NOMO-1 (cell line): ENCODE measurements around the gene MAPK8.
"Not testable (repeated sequence)": the region's sequence is repeated elsewhere in the genome, so short reads cannot be mapped to it uniquely, and the experiment has no call there.

ENCODE experiments used
- DNase-seq, 2 experiments: peaks; one replicate each; lab custom pipeline; 2025; ENCODE audit not compliant: unreplicated experiment in 2 of 2; lab: John Stamatoyannopoulos, UW

The MAPK8 gene

DNA sequence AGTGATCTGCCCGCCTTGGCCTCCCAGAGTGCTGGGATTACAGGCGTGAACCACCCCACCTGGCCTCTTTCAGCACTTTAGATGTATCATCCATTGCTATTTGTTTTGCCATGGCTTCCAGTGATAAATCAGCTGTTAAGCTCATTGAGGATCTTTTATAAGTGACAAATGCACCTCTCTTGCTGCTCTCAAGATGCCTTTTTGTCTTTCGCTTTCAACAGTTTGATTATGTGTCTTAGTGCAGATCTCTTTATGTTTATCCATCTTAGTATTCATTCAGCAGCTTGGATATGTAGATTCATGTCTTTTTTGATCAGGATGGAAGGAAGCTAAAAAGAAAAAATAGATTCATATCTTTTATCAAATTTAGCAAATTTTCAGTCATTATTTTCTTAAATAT lies 105.6 kb downstream of the MAPK8 start:
- DNase-seq: no peak

DNA sequence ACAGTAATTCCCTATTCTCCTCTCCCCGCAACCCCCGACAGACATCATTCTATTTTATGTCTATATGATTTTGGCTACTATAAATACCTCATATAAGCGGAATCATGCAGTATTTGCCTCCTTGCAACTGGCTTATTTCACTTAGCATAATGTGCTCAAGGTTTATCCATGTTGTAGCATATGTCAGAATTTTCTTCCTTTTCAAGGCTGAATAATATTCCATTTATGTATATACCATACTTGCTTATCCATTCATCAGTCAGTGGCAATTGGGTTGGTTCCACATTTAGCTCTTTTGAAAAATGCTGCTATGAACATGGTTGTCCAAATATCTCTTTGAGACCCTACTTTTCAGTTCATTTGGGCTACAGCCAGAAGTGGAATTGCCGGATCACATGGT lies 106.5 kb downstream of the MAPK8 start:
- no peak for DNase-seq

DNA sequence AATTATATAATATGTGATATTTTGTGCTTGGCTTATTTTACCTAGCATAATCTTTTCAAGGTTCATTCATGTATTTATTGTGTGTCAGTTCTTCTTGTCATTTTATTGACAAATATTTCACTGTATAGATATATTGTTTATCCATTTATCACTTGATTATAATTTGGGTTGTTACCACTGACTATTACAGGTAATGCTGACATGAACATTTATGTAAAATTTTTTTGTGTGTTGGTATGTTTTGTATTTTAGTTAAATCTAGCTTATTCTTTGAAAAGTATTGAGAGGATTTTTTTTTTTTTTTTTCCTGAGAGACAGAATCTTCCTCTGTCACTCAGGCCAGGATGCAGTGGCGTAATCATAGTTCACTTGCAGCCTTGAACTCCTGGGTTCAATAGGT lies 107.7 kb downstream of the MAPK8 start:
- DNase-seq: no peak

DNA sequence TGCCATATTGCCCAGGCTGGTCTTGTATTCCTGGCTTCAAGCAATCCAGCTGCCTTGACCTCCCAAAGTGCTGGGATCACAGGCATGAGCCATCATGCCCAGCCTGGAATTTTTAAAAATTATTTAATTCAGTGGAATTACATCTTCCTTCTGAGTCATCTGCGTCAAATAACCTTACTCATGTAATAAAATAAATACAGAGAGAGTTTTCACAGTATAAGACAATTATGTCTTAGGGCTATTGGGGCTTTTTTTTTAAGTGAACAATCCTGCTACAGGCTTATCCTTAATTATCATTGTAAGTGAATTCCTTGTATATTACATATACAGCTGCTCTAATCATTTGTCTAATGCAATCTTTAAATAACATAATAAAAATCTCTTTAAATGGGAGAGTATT lies 108.3 kb downstream of the MAPK8 start:
- no peak for DNase-seq

DNA sequence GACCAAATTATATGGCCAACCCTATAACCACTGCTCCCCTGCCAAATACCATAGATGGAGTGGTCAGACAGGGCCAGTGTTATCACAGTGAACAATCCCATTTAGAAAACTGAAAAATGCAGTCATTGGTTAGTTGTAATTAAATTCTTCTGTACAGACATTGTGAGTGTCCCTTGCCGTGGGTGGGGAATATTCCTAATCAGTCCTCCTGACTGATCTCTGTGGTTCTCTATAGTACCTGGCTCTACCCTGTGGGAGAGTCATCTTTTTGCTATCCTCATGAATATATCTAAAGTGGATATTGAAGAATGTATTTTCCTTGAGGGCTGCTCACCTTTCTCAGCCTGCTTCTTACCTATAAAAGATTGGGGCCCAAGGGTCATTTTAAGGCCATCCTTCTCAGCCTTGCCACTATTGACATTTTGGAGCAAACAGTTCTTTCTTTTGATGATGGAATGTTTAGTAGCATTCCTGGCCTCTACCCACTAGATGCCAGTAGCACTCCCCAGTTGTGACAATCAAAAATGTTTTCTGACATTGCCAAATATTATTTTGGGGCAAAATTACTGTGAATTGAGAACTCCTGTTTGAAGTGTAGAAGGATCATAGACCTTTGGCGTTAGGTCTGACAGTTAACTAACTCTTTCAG lies 110.2 kb downstream of the MAPK8 start:
- DNase-seq: no peak

DNA sequence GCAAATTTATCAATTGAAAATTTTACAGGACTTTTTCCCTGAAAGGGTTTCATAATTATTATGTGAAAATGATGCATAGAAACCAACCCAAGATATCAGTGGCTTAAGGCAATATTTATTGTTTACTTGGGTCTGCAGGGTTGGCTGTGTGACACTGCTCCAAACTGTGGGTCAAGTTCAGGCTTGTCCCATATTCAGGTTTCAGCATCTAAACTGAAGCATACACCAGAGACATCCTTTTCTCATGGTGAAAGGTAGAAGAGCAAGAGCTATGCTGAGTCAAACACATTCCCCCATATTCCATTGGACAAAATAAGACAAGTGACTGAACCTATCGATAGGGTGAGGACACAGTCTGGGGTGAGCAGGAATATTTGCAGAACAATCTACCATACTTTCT lies 110.9 kb downstream of the MAPK8 start:
- no peak for DNase-seq

DNA sequence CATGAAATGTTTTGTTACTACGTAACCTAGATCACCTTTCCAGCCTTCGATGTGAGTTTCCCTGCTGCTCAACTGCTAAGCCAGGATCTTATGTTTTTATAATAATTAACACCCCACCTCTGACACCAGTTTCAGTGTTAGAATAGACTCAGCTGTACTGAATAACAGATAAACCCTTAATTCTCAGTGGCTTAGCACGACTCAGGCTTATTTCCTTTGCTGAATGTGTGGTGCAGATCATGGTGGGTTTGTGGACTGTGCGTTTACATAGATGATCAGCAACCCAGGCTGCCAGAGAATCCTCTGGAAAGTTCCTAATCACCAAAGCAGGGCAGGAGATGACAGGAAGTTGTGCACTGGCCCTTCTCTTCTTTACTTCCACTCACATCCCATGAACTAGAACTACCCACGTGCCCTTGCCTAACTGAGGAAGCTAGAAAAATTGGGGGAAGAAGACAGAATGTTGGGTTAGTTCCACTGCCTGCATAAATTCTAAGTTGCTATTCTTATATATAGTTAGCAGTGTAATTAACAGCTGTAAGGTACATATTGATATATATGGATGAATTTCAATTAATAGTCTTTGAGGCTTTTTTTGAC lies 111.8 kb downstream of the MAPK8 start:
- no peak for DNase-seq

DNA sequence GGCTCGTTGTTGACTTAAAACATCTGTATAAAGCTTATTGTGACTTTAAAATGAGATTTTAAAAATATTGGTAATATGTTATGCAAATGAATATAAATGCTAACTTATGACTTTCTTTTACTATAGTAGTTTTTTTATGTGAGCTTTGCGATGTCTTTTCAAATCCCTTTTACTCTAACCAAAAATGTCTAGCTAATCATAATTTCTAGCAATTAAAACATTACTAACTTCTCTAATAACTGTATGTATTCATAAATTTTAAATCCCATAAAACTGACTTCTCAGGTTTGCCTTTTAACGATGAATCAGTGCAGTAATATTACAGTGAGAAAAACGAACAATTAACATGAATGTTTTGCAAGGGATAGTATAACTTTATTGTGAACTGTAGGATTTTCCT lies 113.2 kb downstream of the MAPK8 start:
- DNase-seq: no peak

DNA sequence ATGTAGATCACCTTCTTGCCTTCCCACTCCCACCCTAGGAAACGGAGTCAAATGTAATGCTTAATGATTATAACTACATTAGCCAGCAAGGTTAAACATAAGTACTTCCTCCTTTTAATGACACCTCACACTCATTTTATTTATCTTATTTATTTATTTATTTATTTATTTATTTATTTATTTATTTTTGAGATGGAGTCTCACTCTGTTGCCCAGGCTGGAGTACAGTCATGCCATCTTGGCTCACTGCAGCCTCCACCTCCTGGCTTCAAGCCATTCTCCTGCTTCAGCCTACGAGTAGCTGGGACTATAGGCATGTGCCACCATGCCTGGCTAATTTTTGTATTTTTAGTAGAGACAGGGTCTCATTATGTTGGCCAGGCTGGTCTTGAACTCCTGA lies 115.4 kb downstream of the MAPK8 start:
- not testable (repeated sequence) for DNase-seq

DNA sequence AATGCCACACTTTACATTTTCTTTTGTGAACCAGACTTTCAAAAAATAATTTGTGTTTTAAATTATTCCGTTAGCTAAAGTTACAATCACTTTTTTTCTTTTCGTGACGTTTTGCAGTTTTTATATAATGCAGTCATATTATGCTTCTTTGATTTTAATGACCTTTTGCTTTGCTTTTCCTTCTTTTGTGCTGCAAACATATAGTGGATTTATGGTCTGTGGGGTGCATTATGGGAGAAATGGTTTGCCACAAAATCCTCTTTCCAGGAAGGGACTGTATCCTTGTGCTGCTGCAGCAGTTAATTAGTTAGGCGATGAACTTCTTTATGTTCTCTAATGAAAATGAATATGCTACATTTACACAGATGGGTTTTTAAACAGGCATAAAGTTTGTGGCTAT lies 117.4 kb downstream of the MAPK8 start:
- DNase-seq: no peak

DNA sequence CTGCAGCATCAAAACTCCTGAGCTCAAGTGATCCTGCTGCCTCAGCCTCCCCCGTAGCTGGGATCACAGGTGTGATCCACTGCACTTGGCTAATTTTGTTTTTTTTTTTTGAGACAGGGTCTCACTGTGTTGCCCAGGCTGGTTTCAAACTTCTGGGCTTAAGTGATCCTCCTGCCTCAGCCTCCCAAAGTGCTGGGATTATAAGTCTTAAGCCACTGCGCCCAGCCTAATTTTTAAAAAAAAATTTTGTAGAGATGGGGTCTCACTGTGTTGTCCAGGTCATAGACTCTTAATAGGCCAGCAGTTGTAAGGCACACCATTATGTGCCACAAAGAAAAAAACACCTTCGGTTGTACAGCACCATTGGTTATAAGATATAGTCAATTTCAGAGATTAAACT lies 122.4 kb downstream of the MAPK8 start:
- no peak for DNase-seq

DNA sequence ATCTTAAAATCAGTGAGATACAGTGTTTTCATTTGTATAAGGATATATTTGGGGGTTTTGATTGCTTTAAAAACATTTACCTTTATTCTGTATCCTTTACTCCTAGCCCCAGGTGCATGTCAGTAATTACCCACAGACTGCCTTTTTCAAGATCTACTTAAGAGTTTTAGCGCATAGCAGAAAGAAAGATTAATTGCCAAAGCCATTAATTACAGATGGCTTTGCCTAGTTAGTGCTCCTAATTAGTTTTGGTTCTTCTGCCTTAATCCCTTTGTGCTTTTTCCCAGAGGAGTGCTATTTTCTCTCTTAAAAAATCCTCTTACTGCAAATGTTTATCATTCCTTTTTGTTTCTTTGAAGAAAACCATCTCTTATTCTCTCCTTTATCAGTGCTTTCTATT lies 122.8 kb downstream of the MAPK8 start:
- DNase-seq: no peak

DNA sequence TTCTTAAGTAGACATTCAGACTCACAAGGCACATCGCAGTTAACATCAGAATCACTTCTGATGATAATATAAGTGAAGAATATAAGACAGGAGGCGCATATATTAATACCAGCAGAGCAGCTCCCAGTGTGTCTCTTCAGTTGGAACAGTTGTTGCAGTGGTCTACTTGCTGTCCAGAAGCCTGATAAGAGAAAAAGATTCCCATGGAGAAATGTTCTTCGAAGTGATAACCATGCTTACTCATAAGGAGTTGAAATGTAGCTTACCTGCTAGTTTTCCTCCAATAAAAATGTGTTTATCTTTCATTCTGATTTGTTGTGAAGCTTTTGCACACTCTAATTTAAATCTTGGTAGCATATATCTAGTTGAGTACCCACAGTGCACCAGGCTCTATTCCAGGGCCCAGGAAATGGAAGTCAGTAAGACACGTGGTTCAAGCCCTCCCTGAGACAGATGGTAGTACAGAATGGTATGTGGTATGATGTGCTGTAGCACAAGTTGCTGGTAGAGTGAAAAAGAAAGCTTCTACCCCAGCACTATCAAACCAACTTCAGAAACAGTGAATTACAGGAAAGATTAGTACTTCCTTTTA lies 124.0 kb downstream of the MAPK8 start:
- no peak for DNase-seq

DNA sequence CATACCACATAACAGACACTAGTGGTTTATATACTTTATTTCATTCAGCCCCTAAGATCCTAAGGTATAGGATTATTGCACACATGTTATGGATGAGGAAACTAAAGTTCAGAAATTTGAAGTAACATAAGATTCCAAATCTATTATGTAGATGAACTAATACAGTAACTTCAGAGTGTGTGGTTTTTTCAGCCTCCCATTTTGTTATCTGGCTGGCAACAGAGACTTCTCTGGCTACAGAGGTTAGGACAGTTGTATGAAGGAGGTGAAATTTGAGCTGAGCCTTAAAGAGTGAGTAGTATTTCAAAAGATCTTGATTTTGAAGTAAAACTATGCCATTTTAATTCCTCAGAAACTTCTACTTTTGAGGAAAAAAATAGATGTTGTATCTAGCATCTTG lies 125.4 kb downstream of the MAPK8 start:
- DNase-seq: no peak

DNA sequence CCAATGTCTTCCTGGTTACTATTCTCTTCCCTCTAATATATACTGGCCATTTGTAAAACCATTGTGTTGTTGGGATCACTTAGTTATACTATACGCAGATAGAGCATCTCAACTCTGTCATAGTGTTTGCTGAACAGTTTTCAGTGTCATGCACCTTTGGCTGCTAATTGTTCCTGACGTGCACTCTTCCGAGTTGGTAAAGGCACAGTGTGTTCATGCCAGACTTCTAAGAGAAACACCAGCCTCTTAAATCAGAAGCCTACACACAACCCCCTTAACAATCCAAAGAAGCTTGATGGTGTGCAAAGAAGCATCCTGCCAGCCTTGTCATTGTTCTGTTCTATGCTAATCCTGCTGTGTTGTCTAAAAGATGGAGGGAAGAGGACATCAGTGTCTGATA lies 131.1 kb downstream of the MAPK8 start:
- DNase-seq: no peak

DNA sequence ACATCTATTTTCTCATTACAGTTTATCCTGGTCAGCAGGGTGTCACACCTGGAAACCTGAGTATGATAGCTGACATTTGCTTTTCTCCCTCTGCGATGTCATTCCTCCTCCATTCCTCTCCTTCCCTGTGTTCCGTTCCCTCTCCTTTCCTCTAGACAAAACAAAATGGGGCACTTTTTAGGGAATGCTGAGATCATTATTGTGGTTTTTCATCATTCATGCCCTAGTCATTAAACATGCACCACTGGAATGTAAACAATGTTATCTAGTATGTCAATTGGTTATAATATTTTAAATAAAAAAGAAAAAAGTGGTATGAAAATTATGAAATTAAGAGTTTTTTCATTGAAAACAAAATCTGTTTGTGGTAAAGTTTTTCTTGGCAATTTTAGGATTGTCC lies 132.6 kb downstream of the MAPK8 start:
- DNase-seq: no peak

DNA sequence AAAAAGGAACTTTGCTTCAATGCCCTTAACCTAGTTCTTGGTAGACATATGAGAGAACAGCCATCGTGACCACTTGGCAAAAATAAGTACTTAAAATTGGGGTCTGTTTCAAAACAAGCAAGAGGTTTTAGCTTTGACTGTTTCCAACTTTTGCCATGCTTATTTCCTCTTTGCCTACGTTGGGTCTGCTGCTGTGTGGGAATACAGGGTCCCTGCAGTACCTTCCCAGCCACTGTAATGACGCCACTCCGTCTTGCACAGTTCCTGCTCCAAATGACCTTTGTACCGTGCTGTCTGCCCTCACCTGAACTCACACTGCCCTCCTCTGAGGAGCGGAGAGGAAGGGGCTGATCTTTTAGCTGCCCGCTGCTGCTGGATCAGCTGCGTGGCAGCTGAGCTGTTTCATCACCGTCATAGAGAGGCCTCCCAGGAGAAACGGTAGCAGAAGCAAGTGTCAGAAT lies 133.1 kb downstream of the MAPK8 start:
- DNase-seq: peak; percentile 25 to 50

DNA sequence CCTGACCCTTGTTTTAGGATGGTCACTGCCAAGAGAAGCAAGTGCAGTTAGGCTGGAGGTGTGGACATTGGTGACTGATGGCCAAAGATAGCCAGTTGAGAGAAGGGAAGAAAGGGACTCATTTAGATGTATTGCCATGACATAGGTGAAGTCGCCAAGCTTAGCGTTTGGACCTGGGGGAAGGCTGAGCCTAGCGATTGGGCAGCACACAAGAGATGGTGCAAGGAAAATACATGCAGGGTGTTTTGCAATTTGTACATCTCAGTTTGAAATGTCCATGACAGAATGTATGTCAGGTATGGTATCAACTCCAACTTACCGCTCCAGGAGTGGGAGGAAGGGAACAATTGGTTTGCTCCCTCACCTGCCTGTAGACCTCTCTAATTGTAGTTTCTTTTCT lies 134.3 kb downstream of the MAPK8 start:
- no peak for DNase-seq

DNA sequence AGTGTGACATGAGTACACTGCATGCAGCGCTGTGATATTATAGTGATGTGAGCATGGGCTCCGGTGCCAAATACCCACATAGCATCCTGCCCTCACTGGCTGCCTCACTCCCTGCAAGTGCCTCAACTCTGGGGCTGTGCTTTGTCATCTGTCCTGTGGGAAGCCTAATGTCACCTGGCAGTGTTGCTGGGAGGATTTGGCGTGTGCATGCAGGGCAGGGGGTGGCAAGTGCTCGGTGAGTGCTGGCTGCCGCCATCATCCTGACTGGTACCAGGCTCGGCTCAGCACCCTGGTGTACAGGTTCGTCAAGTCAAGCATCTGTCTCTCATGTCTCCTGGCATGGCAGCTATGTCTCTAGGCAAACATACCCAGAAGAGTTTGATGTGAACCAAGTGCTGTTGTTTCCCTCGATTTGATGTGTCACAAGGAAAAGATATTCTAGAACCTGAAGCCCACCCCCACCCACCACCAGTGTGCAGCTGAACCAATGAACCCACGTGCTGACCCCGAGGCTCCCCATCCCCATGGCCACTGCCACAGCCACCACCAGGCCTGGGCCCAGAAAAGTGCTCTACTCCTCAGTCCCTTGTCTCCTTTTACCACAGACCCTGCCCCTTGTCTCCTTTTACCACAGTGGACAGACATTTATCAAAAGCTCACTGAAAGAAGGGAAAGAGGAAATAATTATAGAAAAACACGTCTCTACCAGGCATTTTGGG lies 135.8 kb downstream of the MAPK8 start:
- no peak for DNase-seq

DNA sequence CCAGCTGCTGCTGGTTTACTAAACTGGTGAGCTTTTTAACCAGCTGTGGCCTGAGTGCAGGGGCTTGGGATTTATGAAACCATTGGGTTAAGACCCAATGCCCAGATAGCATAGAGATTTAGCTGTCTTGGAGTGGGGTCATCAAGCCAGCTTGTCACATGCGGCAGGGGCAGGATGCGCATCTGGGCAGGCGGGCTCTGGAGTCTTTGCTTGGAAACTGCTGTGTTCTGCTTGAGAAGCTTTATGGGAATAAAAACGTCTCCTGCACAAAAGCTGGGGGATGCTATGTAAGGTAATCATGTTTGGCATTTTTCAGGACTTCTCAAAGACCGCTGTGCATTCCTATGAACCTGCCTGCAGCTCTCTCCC lies 136.3 kb downstream of the MAPK8 start:
- no peak for DNase-seq

DNA sequence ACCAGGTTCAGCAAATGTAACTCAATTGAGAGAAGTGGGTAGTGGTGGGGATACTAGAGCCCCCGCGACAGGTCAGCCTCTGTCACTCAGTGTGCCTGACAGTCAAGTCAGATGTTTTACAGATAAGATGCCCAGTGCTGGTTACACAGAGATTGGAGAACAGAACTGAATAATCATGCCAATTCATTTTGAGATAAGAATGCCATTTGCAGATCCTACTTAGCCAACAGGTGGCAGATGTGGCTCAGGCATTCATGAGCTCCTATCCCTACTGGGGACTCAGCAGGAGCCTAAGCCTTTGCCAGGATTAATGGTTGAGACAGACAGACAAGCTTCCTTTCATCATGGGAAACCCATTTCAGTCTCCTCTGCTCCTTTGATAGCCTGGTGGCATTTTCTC lies 137.8 kb downstream of the MAPK8 start:
- peak; percentile 9 to 31 for DNase-seq
